ENCODE measurements around the gene CACNA2D3.

The CACNA2D3 gene

GRCh38 chr3:54547846-54548245 is 425.5 kb downstream of the CACNA2D3 start:
- no peak overlapping the region for H3K27ac ChIP-seq
- TF ChIP-seq ZFX (IDR thresholded peaks at IDR 0.05; ENCODE audit: borderline replicate concordance), result no peak
- TF ChIP-seq CTCF (IDR thresholded peaks at IDR 0.05), result no peak

GRCh38 chr3:54549607-54550220 is 427.4 kb downstream of the CACNA2D3 start:
- no peak for TF ChIP-seq ZFX (IDR thresholded peaks at IDR 0.05; ENCODE audit: borderline replicate concordance)
- no peak for TF ChIP-seq CTCF (IDR thresholded peaks at IDR 0.05)
- no peak overlapping the region for H3K27ac ChIP-seq

GRCh38 chr3:54550221-54550977 is 428.0 kb downstream of the CACNA2D3 start:
- TF ChIP-seq ZFX (IDR thresholded peaks at IDR 0.05; ENCODE audit: borderline replicate concordance), result no peak
- TF ChIP-seq CTCF (IDR thresholded peaks at IDR 0.05), result no peak
- H3K27ac ChIP-seq, result no peak overlapping the region

- TF ChIP-seq ZFX (IDR thresholded peaks at IDR 0.05; ENCODE audit: borderline replicate concordance) (no peak), CTCF (IDR thresholded peaks at IDR 0.05) (no peak)
- no peak overlapping the region for H3K27ac ChIP-seq
Measured at GRCh38 chr3:54556630-54557029, 434.3 kb downstream of the CACNA2D3 start.

- no peak for TF ChIP-seq CTCF (IDR thresholded peaks at IDR 0.05)
- TF ChIP-seq ZFX (IDR thresholded peaks at IDR 0.05; ENCODE audit: borderline replicate concordance), result no peak
- H3K27ac ChIP-seq, result no peak overlapping the region
Measured at GRCh38 chr3:54557538-54558428, 435.4 kb downstream of the CACNA2D3 start.

- no peak for TF ChIP-seq CTCF (IDR thresholded peaks at IDR 0.05)
- TF ChIP-seq ZFX (IDR thresholded peaks at IDR 0.05; ENCODE audit: borderline replicate concordance), result no peak
- no peak overlapping the region for H3K27ac ChIP-seq
Measured at GRCh38 chr3:54563501-54564200, 441.3 kb downstream of the CACNA2D3 start.
